NOMO-1 treated with DMSO at 0.1 percent for 48 hours (cell line): ENCODE data around the gene PCBP3.
"Not testable (repeated sequence)": the region's sequence is repeated elsewhere in the genome, so short reads cannot be mapped to it uniquely, and the experiment has no call there.

Experiments used
- DNase-seq: peaks from one replicate; lab custom pipeline; 2025; ENCODE audit not compliant: unreplicated experiment; lab: John Stamatoyannopoulos, UW

PCBP3 gene

DNA sequence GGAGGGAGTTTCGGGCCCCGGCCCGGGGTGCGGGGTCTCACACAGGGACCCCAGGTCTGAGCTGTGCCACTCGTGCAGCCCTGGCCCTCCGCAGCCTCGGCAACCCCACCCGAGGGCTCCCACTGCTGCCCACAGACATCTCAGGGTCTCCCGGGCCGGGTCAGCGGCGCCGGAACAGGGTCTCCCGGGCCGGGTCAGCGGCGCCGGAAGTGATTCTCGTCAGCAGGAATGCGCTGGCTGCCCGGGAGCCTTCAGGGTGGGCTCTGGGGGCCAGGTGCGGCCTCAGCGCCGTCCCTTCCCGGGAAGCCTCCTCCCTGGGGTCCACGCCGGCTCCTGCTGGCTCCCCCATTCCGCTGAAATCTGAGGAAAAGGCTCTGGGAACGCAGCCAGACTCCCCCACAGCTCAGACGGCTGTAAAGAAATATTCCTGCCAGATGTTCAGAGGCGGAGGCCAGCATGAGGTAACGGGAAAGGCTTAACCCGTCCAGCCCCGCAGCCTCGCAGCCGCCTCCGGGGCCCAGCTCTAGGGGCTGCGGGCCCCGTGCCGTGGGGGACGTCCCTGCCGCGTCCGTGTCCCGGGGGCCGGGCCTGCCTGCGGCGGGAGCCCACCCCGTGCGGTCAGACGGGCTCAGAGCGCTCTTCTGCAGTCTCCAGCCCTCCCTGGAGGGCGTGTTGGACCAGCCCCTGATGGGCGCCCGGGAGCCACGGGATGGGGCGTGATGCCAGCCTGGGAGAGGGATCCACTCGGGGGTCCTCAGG lies 329.4 kb downstream of the PCBP3 start:
- DNase-seq, result no peak

DNA sequence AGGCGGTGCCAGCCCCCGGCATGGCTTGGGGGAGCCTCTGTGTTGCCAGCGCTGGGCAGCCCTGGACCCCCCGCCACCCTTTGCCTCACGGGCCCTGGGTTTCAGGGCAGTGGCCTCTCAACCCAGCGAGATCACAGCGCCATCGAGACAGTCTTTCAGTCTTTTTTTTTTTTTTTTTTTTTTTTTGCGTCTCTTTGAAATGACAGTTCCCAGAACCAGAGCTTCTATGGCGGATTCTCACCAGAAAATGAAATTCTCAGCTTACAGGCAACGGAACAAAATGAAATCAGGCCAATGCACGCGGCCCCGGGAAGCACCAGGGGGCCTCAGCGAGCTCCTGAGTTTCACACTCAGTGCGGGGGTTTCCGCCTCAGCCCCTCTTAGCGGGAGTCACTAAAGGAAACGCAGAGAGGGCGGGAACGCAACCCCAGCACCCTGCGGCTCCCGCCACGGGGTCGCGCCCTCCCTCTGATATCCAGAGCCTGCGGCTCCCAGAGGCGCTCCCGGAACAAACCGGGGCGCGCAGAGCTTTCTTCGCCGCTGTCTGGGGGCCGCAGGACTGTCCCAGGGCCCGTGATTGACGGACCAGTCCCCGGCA lies 330.0 kb downstream of the PCBP3 start:
- peak; percentile 28 for DNase-seq

DNA sequence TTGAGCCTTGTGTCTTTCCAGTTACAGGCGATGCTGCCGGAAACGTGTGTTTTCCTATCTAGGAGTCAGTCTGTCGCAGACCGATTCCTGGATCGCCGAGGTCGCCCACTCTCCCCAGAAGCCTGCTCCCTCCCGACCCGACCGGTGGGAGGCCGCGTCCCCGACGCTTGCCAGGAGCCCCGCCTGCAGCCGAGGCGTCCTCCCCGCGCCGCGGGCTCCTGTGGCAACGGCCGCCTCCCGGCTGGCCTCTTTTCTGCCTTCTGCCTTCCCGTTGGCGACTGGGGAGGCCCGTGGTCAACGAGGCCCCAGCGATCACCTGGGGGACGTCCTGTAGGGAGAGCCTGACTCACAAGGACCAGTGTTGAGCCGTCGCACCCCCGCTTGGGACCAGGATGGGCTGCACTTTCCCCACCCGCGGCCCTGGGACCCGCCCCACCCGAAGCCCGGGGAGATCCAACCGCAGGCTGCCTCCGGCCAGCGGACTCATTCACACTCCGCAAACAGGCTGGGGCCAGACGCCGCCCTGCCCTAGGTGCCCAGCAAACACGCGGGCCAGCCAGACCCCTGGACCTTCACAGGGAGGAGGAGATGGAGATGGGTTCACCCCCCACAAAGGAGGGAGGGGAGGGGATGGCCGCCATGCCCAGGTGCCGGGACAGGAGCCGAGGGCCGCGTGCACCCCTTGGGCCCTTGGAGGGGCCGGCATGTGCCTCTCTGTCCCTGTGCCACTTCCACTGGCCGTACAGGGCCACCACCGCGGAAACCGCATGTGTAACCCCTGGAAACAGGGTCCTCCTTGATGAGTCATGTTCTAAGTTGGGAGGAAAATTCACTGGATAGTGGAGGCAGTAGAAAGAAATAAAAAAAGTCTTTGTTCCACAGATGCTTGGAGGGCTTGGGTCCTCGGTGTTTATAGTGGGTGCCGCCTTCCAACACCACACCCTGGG lies 330.8 kb downstream of the PCBP3 start:
- DNase-seq, result no peak

DNA sequence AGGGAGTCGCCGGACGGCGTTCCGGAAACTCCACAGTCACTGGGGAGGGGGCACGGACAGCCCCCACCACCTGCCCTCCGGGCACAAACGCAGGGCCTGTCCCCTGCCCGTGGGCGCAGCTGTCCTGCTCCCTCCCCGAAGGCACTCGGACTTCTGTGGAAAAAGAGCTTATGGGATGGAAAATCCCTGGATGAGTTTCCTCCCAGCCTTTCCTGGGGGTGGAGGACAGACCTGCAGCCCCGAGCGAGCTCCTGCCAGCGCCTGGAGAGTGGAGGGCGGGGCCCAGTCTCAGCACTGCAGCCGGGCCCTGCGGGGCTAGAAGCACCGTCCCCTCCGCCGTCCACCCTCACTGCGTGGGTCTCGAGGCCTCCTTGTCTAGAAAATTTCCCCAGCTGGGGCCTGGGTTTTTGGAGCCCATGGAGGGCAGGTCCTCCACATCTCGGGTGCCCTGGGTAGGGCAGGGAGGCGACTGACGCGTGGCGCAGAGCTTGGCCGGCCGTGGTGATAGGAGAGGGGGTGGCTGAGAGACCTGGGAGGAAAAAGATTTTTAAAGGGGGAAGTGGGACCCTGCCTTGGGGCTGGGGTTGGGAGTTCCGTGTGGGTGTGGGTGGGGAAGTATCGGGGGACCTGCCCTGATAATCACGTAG lies 331.6 kb downstream of the PCBP3 start:
- no peak for DNase-seq

DNA sequence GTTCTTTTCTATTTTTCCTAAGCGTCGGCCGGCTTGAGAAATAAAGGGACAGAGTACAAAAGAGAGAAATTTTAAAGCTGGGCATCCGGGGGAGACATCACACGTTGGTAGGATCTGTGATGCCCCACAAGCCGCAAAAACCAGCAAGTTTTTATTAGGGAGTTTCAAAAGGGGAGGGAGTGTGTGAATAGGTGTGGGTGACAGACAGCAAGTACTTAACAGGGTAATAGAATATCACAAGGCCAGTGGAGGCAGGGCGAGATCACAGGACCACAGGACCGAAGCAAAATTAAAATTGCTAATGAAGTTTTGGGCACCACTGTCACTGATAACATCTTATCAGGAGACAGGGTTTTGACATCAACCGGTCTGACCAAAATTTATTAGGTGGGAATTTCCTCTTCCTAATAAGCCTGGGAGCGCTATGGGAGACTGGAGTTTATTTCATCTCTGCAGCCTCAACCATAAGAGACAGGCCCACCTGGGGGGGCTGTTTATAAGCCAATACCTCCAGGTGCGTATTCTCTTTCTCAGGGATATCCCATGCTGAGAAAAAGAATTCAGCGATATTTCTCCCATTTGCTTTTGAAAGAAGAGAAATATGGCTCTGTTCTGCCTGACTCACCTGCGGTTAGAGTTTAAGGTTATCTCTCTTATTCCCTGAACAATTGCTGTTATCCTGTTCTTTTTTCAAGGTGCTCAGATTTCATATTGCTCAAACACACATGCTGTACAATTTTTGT lies 332.3 kb downstream of the PCBP3 start:
- not testable (repeated sequence) for DNase-seq

DNA sequence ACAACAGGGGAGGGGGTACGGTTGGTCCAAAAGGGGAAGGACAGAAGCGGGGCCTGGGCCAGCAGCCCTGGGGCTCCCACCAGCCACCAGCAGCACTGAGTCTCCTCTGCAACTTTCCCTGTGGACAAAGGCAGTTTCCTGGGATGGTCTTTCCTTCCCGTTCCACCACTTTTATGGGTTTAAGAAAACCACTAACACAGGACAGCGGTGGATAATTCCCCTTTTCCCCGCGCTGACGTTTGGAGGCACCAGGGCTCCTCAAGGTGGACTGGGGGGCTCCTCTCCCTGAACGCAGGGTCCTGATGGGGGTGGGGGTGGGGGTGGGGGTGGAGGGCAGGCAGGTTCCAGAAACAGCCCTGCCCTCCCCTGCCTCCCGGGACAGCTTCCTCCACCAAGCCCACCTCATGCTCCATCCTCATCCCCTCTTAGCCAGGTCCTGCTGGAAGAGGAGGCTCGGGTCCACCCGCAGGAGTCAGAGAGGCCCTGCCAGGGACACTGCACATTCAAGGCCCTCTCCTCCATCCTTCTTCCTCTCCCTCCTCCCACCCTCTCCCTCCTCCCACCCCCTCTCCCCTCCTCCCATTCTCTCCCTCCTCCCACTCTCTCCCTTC lies 333.3 kb downstream of the PCBP3 start:
- no peak for DNase-seq

DNA sequence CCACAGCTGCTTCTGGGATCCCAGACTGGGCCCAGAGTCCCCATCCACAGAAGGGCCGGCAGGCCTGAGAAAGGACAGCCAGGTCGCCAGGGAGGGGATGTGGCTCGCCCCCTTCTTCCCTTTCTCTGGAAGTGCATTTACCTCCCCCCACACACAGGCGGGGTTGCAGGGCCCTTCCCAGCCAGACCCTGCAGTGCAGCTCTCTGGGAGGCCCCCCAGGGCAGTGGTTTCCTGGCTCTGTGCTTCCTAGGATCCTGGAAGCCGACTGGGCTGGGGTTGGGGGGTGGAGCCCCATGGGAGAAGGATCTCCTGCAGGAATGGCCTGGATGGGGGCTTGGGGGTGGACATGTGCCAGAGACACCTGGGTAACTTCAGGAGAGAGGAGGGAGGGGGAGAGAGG lies 333.9 kb downstream of the PCBP3 start:
- no peak for DNase-seq

DNA sequence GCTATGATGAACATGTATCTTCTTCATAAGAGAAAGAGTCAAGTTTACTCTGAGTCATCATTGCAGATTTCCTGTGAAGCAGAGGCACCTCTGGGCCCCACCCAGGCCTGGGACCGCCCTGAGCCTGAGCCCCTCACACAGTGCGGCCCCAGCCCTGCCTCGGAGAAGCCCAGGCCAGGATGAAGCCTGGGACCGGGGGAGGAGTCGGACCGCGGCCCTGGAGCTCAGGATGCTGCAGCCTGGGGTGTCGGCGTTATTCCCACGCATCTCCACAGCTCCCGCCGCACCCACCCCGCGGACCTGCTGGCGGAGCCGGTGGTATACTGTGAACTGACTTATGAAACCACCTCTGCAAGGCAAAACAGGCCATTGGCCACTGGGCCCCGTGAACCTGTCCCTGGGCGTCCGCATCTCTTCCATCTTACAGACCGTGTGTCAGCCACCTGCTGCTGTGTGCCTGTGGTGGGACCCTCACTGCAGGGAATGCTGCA lies 335.7 kb downstream of the PCBP3 start:
- DNase-seq, result no peak

DNA sequence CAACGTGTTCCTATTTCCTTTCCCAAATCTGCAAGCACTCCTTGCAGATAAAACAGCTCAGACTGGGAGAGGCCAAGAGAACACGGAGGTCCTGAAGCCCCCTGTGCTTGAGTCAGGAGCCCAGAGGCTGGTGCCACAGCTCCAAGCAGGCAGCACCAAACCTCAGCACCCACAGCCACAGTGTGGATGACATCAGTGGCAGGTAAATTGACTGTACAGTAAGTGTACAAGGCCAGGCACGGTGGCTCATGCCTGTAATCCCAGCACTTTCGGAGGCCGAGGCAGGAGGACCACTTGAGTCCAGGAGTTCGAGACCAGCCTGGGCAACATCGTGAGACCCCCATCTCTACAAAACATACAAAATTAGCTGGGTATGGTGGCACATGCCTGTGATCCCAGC lies 336.1 kb downstream of the PCBP3 start:
- DNase-seq, result no peak

DNA sequence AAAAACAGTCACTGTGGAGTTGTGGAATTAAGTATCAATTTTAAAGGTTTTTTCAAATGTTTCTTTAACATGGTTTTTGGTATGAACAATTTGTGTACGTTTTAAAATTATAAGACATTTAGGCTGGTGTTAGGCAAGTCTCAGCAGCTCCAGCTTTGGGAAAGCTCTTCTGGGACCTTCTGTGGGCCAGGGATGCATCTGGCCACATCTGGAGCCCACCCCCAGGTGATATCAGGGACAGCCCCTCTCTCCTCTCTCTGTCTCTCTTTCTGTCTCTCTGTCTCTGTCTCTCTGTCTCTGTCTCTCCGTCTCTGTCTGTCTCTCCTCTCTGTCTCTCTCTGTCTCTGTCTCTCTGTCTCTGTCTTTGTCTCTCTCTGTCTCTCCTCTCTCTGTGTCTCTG lies 336.7 kb downstream of the PCBP3 start:
- DNase-seq, result no peak

DNA sequence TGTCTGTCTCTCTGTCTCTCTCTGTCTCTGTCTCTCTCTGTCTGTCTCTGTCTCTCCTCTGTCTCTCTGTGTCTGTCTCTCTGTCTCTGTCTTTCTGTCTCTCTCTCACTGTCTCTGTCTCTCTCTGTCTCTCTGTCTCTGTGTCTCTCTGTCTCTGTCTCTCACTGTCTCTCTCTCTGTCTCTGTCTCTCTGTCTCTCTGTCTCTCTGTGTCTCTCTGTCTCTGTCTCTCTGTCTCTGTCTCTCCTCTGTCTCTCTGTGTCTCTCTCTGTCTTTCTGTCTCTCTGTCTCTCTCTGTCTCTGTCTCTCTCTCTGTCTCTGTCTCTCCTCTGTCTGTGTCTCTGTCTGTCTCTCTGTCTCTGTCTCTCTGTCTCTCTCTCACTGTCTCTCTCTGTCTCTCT lies 337.2 kb downstream of the PCBP3 start:
- DNase-seq, result no peak

DNA sequence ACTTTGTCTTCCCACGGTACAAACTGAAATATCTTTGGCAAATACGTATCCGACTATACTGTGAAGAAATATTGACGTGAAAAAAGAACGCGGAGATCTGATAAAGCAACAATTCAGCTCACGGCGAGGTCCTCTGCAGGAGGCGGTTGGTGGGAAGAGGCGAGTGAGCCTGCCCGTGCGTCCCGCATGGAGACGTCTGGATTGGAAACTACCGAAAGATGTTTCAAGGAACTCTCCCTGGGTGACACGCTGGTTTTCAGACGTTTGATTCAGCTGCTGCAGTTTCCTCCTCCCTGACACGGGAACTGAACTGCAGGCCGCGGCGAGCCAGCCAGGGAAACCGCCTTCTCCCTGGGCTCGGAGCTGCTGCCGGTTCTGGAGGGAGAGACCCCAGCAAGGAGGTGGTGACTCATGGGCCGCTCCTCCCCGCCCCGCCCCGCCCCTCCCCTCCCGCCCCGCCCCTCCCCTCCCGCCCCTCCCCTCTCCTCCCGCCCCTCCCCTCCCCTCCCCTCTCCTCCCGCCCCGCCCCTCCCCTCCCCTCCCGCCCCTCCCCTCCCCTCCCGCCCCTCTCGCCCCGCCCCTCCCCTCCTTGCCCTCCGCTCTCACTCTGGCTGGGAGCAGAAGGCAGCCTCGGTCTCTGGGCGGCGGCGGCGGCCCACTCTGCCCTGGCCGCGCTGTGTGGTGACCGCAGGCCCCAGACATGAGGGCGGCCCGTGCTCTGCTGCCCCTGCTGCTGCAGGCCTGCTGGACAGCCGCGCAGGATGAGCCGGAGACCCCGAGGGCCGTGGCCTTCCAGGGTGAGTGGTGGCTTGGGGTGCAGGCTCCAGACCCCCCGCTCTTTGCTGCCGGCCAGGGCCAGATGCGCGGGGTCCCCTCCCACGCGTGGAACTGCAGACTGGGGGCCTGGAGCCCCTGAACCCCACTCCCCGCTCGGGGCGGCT lies 337.9 kb downstream of the PCBP3 start, which contains the start of gene COL6A1:
TSS of gene COL6A1 (plus strand) at position 620 of the 941 bp plus-strand sequence. CDS start at position 701, 81 bp downstream.
- peak; percentile 73 for DNase-seq

DNA sequence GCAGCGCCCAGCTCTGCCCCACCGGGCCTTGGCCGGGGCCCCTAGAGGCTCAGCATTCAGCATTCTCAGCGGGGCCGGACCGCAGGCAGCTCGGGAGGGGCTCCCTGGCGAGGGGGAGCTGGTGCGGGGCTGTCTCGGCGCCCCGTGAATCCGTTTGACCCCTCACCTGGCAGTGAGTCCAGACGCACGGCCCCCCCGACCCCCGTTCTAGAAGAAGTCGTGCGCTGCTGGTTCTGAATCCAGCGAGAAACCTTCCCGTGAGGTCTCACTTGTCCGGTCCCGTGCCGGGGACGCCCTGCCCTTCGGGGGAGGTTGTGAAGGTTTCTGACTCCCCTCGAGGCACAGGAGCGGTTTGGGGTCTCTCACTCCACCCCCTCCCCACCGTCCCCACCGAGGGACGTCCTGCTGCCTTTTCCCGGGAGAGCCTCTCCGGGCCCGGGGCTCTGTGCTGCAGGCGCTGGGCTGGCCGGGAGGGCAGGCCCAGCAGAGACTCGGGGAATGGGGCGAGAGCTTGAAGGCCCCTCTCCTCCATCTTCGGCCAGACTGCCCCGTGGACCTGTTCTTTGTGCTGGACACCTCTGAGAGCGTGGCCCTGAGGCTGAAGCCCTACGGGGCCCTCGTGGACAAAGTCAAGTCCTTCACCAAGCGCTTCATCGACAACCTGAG lies 338.7 kb downstream of the PCBP3 start:
- no peak for DNase-seq

DNA sequence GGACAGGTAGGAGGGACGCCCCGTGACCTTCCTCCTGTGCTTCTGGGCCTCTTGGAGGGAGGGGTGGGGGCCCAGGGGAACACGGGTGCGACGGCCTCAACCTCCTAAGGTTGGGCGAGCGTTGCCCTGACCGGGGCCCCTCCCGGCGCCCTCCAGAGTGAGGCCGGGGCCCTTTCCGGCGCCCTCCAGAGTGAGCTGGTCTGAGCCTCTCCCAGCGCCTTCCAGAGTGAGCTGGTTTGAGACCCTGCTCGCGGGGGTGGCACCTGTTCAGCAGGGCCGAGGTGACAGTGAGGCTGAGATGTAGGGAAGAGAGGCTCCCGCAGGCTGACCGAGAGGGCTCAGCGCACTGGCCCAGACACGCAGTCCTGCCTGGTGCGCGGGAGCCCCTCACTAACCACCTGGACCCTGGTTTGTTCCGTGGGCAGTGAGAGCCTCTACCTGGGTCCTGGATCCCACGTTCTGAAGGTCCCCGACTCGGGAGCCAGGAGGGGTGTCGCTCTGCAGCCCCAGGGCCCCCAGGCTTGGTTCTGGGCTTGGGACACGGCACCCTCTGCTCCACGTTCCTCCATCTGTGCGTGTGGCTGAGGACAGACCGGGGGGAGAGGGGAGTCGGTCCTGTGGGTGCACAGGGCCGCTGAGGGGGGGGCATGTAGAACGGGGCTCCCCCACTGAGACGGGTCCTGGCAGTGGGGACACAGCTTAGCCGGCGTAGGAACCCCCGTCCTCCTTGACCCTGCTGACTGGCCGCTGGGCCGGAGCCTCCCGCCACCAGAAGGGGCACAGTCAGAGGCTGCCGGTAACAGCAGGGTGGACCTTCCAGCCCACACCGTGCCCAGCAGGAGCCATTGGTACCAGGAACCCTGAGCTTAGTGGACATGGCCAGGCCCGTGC lies 339.5 kb downstream of the PCBP3 start:
- DNase-seq, result no peak

DNA sequence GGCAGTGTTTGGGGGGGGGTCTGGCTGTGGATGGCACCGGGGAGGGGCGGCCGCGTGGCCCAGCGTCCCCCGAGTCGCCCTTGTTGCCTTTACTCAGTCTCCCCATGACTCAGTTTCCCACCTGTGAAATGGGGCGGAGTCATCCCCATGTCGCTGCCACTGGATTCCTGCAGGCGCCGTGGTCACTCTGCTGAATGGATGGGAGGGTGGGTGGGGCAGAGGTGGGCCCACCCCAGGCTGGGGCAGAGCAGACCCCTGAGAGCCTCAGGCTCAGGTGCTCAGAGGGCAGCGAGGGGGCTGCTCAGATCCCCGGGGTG lies 340.1 kb downstream of the PCBP3 start:
- no peak for DNase-seq

DNA sequence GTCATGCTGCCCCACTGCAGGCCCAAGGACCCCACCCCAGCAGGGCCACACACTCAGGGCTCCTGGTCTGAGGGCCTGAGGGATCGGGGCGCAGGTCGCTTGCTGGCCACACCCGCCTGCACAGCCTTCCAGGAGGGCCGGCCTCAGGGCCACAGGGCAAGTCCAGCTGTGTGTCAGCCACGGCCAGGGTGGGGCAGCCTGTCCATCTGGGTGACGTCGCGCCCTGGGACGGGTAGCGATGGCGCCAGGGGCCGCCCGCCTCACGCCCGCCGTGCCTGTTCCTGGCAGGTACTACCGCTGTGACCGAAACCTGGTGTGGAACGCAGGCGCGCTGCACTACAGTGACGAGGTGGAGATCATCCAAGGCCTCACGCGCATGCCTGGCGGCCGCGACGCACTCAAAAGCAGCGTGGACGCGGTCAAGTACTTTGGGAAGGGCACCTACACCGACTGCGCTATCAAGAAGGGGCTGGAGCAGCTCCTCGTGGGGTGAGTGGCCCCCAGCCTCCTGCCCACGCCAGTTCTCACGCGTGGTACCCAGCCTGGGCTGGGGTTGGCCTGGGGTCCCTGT lies 340.5 kb downstream of the PCBP3 start:
- no peak for DNase-seq

DNA sequence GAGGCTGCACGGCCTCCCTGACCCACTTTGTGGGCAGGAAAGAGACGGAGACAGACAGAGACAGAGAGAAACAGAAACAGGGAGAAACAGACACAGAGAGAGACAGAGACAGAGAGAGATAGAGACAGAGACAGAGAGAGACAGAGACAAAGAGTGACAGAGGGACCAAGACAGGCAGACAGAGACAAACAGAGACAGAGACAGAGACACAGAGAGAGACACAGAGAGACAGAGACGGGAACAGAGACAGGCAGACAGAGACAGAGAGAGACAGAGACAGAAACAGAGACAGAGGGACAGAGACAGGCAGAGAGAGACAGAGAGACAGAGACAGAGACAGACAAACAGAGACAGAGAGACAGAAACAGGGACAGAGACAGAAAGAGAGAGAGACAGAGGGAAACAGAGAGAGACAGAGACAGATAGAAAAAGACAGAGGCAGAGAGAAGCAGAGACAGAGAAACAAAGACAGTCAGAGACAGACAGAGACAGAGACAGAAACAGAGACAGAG lies 341.1 kb downstream of the PCBP3 start:
- no peak for DNase-seq
